Measurements from ENCODE around the gene SERPINA9. TPM values are rescaled to one million over a fixed set of nuclear protein-coding genes. Genes with fewer than 3 reads are reported as not detected.

The SERPINA9 gene
- total and polyA plus RNA-seq, 2 donors = not detected

DNA sequence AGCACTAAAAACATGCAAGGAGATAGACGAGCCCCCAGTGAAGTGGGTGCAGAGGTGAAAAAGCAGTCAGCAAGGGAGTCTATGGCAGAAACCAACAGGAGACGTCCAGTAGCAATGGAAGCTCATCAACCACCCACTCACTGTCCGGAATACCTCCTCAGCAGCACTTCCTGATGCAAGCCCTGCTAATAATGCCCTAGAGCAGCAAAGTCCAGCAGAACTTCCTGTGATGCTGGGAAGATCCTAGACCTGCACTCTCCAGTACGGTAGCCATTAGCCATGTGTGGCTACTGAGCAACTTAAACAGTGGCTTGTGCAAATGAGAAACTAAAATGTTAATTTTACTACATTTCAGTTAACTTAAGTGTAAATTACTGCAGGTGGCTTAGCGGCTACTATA, 11.0 kb downstream of the SERPINA9 start:
- H3K36me3 ChIP-seq (ENCODE audit: insufficient read depth) = no peaks in the 10 kb centered on the region

GRCh38 chr14:94464290-94464689, 11.7 kb downstream of the SERPINA9 start:
- Histone ChIP-seq H3K4me1 (ENCODE audit: insufficient read depth) (no peaks in the 10 kb centered on the region), H3K36me3 (ENCODE audit: insufficient read depth) (no peaks in the 10 kb centered on the region), H3K4me3 (ENCODE audit: low read depth, low read length) (no peak overlapping the region), H3K27ac (ENCODE audit: low read depth) (no peak overlapping the region)
- DNase-seq (ENCODE audit: extremely low spot score) = no peak
- WGBS = 88% methylated on average over 5 of the region's 5 CpGs

More for the DNA sequence above, 11.0 kb downstream of the SERPINA9 start:
- no peaks in the 10 kb centered on the region for H3K4me1 ChIP-seq (ENCODE audit: insufficient read depth)
- WGBS = 84% methylated on average over 5 of the region's 5 CpGs
- no peak overlapping the region for H3K4me3 ChIP-seq (ENCODE audit: low read depth, low read length)
- H3K27ac ChIP-seq (ENCODE audit: low read depth) = no peak overlapping the region
- no peak for DNase-seq (ENCODE audit: extremely low spot score)

DNA sequence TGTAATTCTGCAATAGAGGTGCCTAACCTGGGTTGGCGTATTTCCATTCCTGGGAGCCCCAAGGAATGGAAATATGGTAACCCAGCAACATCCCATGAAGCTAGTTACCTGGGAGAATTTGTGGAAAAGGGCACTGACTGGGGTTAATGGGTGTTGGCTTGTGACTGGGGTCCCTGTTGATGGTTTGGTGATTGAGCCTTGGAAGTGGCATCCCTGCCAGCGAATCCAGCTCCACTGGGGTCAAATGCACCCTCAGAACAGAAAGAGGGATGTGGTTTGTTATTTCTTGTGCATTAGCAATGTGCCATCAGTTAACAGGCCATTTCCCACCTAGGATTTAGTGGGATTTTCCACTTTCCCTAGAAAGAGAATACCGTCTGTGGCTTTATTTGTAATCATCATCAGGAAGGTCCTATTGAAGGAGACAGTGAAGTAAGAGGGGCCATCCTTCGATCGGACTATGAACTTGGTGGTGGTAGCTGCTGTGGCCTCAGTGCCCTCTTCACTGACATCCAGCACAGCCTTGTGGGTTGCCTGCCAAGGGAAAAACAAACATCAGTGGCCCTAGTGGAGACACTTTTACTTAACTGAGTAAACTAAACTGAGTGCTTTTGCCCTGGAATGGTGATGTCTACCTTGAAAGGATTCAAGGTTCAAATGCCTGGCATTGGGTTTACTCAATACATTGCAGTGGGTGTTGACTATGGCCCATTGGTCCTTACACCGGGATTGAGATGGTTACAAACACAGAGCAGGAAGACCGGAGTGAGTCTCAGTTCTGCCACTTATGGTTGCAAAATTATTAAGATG, 13.0 kb downstream of the SERPINA9 start:
- no peak for DNase-seq (ENCODE audit: extremely low spot score)
- Histone ChIP-seq H3K36me3 (ENCODE audit: insufficient read depth) (no peaks in the 10 kb centered on the region), H3K4me3 (ENCODE audit: low read depth, low read length) (no peak overlapping the region), H3K27ac (ENCODE audit: low read depth) (no peak overlapping the region), H3K4me1 (ENCODE audit: insufficient read depth) (no peaks in the 10 kb centered on the region)
- WGBS = 88% methylated on average over 7 of the region's 7 CpGs

DNA sequence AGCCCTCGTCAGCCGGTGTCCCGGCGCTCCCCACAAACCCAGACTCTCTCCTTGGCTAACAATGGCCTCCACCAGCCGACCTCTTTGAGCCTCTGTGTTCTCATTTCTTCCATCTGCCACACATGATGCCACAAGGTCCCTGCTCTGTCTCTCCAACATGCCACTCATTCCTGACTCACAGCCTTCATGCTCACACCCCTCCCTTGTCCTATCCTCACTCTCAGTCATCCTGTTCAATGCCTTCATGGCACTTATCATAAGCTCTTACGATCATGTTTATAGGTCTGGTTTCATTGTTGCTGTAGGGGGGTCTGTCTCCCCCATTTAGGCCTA, 13.8 kb downstream of the SERPINA9 start:
- Histone ChIP-seq H3K4me3 (ENCODE audit: low read depth, low read length) (no peak overlapping the region), H3K36me3 (ENCODE audit: insufficient read depth) (no peaks in the 10 kb centered on the region), H3K27ac (ENCODE audit: low read depth) (no peak overlapping the region), H3K4me1 (ENCODE audit: insufficient read depth) (no peaks in the 10 kb centered on the region)
- no peak for DNase-seq (ENCODE audit: extremely low spot score)
- WGBS = 84% methylated on average over 6 of the region's 6 CpGs

- Histone ChIP-seq H3K4me1 (ENCODE audit: insufficient read depth) (no peaks in the 10 kb centered on the region), H3K27ac (ENCODE audit: low read depth) (no peak overlapping the region), H3K4me3 (ENCODE audit: low read depth, low read length) (no peak overlapping the region), H3K36me3 (ENCODE audit: insufficient read depth) (no peaks in the 10 kb centered on the region)
- 73% methylated on average over 19 of the region's 19 CpGs for WGBS
- no peak for DNase-seq (ENCODE audit: extremely low spot score)
Measured at GRCh38 chr14:94461526-94462218, 14.3 kb downstream of the SERPINA9 start.

DNA sequence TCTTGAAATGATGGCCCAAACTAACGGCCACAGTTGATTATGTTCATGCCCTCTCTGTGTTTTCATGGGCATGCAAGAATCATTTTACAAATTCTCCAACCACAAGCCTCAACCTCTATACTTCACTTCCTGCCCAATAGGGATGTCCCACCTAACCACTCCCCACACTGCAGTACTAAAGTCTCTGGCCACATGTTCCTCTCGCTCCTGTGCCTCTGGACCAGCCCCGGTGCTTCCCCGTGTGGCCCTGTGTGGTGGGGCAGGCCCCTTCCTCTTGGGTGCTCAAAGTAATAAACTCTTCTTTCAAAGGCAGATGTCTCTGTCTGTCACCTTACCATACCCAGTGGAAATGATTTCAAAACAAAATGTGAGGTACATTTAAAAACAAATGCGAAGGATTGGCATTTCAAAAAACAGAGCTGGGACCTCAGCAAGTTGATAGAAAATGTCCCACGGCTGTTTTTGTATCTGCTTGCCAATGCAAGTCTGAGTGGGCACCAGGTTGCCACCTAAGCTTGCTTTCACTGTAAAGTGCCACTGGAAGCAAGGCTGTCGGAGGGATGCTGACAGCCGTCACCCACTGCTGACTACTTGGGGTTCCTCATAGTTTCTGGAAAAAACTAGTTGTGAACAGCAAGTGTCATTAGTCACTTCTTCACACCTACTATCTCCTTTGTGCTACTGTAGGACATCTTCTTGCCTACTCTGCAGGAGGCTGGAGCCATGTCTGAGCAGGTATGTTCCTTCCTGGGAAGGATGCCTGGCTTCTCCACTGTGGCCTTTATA, 15.2 kb downstream of the SERPINA9 start:
- H3K4me3 ChIP-seq (ENCODE audit: low read depth, low read length) = no peak overlapping the region
- no peak overlapping the region for H3K27ac ChIP-seq (ENCODE audit: low read depth)
- WGBS = 73% methylated on average over 8 of the region's 8 CpGs
- H3K36me3 ChIP-seq (ENCODE audit: insufficient read depth) = no peaks in the 10 kb centered on the region
- no peaks in the 10 kb centered on the region for H3K4me1 ChIP-seq (ENCODE audit: insufficient read depth)
- no peak for DNase-seq (ENCODE audit: extremely low spot score)

DNA sequence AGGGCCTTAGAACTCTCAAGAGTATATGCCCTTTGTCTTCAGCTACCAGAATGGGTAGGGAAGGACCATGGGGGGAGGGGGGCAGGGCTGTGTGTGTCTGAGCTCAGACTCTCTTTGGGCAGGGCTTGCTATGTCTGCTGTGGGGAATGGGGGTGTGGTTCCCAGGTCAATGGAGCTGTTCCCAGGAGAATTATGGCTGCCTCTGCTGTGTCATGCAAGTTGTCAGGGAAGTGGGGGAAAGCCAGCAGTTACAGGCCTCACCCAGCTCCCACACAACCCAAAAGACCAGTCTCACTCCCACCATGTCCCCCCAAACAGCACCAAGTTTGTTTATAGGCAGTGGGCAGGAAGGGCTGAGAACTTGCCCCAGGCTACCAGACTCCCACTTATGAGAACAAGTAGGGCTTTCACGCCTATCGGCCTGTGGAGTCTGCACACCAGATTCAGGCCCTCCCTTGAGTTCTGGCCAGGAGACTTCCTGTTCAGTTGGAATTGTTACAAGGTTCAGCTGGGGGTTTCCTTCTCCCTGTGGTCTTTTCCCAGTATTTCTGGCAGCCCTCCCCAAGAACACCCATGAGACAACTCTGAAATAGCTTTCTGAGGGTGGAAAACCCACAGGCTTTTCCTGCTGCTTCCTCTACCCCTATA, 17.3 kb downstream of the SERPINA9 start:
- H3K27ac ChIP-seq (ENCODE audit: low read depth) = no peak overlapping the region
- 65% methylated on average over 2 of the region's 2 CpGs for WGBS
- no peak for DNase-seq (ENCODE audit: extremely low spot score)

DNA sequence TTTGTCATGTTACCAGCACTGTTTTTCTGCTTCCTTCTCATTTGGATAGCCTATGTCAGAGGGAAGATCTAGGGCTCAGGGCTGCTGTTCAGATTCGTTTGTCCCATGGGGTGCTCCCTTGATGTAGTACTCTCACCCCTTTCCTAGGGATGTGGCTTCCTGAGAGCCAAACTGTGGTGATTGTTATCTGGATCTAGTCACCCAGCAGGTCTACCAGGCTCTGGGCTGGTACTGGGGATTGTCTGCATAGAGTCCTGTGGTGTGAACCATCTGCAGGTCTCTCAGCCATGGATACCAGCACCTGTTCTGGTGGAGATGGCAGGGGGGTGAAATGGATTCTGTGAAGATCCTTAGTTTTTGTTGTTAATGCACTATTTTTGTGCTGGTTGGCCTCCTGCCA, 17.9 kb downstream of the SERPINA9 start:
- no peak for DNase-seq (ENCODE audit: extremely low spot score)
- H3K27ac ChIP-seq (ENCODE audit: low read depth) = no peak overlapping the region
- no peaks in the 10 kb centered on the region for H3K4me1 ChIP-seq (ENCODE audit: insufficient read depth)
- no peak overlapping the region for H3K4me3 ChIP-seq (ENCODE audit: low read depth, low read length)
- WGBS = 64% methylated on average over 1 of the region's 1 CpG
- H3K36me3 ChIP-seq (ENCODE audit: insufficient read depth) = no peaks in the 10 kb centered on the region

More for the DNA sequence above, 17.3 kb downstream of the SERPINA9 start:
- no peak overlapping the region for H3K4me3 ChIP-seq (ENCODE audit: low read depth, low read length)
- no peaks in the 10 kb centered on the region for H3K4me1 ChIP-seq (ENCODE audit: insufficient read depth)
- no peaks in the 10 kb centered on the region for H3K36me3 ChIP-seq (ENCODE audit: insufficient read depth)

GRCh38 chr14:94455928-94456327, 20.1 kb downstream of the SERPINA9 start:
- DNase-seq (ENCODE audit: extremely low spot score) = no peak
- WGBS = 22% methylated on average over 1 of the region's 1 CpG
- no peak overlapping the region for H3K4me3 ChIP-seq (ENCODE audit: low read depth, low read length)
- H3K4me1 ChIP-seq (ENCODE audit: insufficient read depth) = no peaks in the 10 kb centered on the region
- no peak overlapping the region for H3K27ac ChIP-seq (ENCODE audit: low read depth)
- H3K36me3 ChIP-seq (ENCODE audit: insufficient read depth) = no peaks in the 10 kb centered on the region

- Histone ChIP-seq H3K36me3 (ENCODE audit: insufficient read depth) (no peaks in the 10 kb centered on the region), H3K27ac (ENCODE audit: low read depth) (no peak overlapping the region), H3K4me3 (ENCODE audit: low read depth, low read length) (no peak overlapping the region), H3K4me1 (ENCODE audit: insufficient read depth) (no peaks in the 10 kb centered on the region)
- 39% methylated on average over 3 of the region's 3 CpGs for WGBS
- no peak for DNase-seq (ENCODE audit: extremely low spot score)
Measured at GRCh38 chr14:94451826-94452225, 24.2 kb downstream of the SERPINA9 start.

DNA sequence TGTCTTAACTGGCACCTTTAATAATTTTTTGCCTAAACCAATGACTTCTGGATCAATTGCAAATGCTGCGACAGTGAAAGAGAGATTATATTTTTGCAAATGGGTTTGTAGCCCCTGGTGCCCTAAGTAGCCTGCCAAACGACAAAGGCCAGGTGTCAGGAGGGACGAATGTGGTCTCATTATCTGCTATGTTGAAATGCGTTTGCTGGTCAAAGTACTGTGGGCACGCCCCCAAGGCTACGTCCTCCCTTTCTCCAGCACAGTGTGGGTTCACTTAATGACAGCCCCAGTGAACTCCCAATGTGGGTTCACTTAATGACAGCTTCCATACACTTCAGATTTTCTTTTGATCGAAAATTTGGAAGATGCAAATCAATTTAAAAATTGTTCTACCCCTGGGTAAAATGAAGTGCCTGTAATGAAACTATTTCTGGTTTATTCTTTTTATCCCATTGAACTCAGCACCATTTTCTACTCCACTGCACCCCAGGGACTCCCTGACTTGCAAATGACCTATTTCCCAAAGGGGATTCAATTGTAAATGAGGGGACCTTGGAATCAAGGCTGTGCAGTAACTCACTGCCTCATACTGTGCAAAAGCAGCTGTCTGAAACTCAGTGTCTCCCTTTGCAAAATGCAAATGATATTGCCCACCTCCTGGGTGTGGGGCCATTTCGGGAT, 24.8 kb downstream of the SERPINA9 start:
- H3K27ac ChIP-seq (ENCODE audit: low read depth) = no peak overlapping the region
- H3K4me1 ChIP-seq (ENCODE audit: insufficient read depth) = no peaks in the 10 kb centered on the region
- WGBS = 18% methylated on average over 8 of the region's 8 CpGs
- no peak overlapping the region for H3K4me3 ChIP-seq (ENCODE audit: low read depth, low read length)
- no peak for DNase-seq (ENCODE audit: extremely low spot score)
- no peaks in the 10 kb centered on the region for H3K36me3 ChIP-seq (ENCODE audit: insufficient read depth)

GRCh38 chr14:94450722-94451090, 25.3 kb downstream of the SERPINA9 start:
- Histone ChIP-seq H3K4me3 (ENCODE audit: low read depth, low read length) (no peak overlapping the region), H3K4me1 (ENCODE audit: insufficient read depth) (no peaks in the 10 kb centered on the region), H3K27ac (ENCODE audit: low read depth) (no peak overlapping the region), H3K36me3 (ENCODE audit: insufficient read depth) (no peaks in the 10 kb centered on the region)
- no peak for DNase-seq (ENCODE audit: extremely low spot score)
- WGBS = 62% methylated on average over 3 of the region's 3 CpGs

GRCh38 chr14:94449930-94450329, 26.1 kb downstream of the SERPINA9 start:
- no peak overlapping the region for H3K27ac ChIP-seq (ENCODE audit: low read depth)
- H3K36me3 ChIP-seq (ENCODE audit: insufficient read depth) = no peaks in the 10 kb centered on the region
- 77% methylated on average over 6 of the region's 6 CpGs for WGBS
- no peak overlapping the region for H3K4me3 ChIP-seq (ENCODE audit: low read depth, low read length)
- DNase-seq (ENCODE audit: extremely low spot score) = no peak
- H3K4me1 ChIP-seq (ENCODE audit: insufficient read depth) = no peaks in the 10 kb centered on the region

Data from urinary bladder (tissue), 4 donors.